ENCODE measurements around the gene MECR.

The MECR gene

GRCh38 chr1:29234471-29234870 is 3.7 kb upstream of the MECR start:
- peaks cover 74% of the 10 kb centered on the region for H3K27me3 ChIP-seq (replicated peaks; ENCODE audit: insufficient read depth, low read length)
- no peaks in the 10 kb centered on the region for H3K9me2 ChIP-seq (replicated peaks; ENCODE audit: insufficient read depth, low read length)
- H2AFZ ChIP-seq (ENCODE audit: low read length): no peak overlapping the region
- H3K9ac ChIP-seq (ENCODE audit: low read length): no peak overlapping the region
- no peak overlapping the region for H3K4me2 ChIP-seq (ENCODE audit: low read depth, low read length)
- DNase-seq: no peak
- H3K4me1 ChIP-seq (ENCODE audit: low read length): peaks cover 19% of the 10 kb centered on the region
- H3K27ac ChIP-seq (ENCODE audit: low read length): no peak overlapping the region
- no peak overlapping the region for H3K4me3 ChIP-seq (ENCODE audit: low read length)
- H3K9me3 ChIP-seq (replicated peaks; ENCODE audit: insufficient read depth, low read length): no peaks in the 10 kb centered on the region
- TF ChIP-seq CTCF (IDR thresholded peaks at IDR 0.05; ENCODE audit: low read length): no peak
- no peak for TF ChIP-seq EZH2phosphoT487 (IDR thresholded peaks at IDR 0.05; ENCODE audit: low read length)
- TF ChIP-seq EZH2 (optimal IDR thresholded peaks at IDR 0.05; ENCODE audit: low read depth, low read length): no peak
- H4K20me1 ChIP-seq (ENCODE audit: insufficient read depth, low read length): no peaks in the 10 kb centered on the region
- no peaks in the 10 kb centered on the region for H3K36me3 ChIP-seq (replicated peaks; ENCODE audit: insufficient read depth, low read length)
- peaks cover 12% of the 10 kb centered on the region for H3K79me2 ChIP-seq (ENCODE audit: low read length)
- 0 out of 2 replicates have a peak, but pooled peaks cover 2% of the 10 kb centered on the region for H3F3A ChIP-seq (ENCODE audit: insufficient read depth, low read length)

- Histone ChIP-seq H3K36me3 (replicated peaks; ENCODE audit: insufficient read depth, low read length) (no peaks in the 10 kb centered on the region), H3K9me2 (replicated peaks; ENCODE audit: insufficient read depth, low read length) (no peaks in the 10 kb centered on the region), H3K27me3 (replicated peaks; ENCODE audit: insufficient read depth, low read length) (peaks cover 66% of the 10 kb centered on the region), H3K9me3 (replicated peaks; ENCODE audit: insufficient read depth, low read length) (no peaks in the 10 kb centered on the region), H3K4me3 (ENCODE audit: low read length) (no peak overlapping the region), H3F3A (ENCODE audit: insufficient read depth, low read length) (0 out of 2 replicates have a peak, but pooled peaks cover 2% of the 10 kb centered on the region), H3K9ac (ENCODE audit: low read length) (no peak overlapping the region), H2AFZ (ENCODE audit: low read length) (no peak overlapping the region), H4K20me1 (ENCODE audit: insufficient read depth, low read length) (no peaks in the 10 kb centered on the region), H3K4me1 (ENCODE audit: low read length) (peaks cover 19% of the 10 kb centered on the region), H3K4me2 (ENCODE audit: low read depth, low read length) (no peak overlapping the region), H3K79me2 (ENCODE audit: low read length) (peaks cover 17% of the 10 kb centered on the region), H3K27ac (ENCODE audit: low read length) (no peak overlapping the region)
- no peak for DNase-seq
- TF ChIP-seq EZH2phosphoT487 (IDR thresholded peaks at IDR 0.05; ENCODE audit: low read length) (no peak), EZH2 (optimal IDR thresholded peaks at IDR 0.05; ENCODE audit: low read depth, low read length) (no peak), CTCF (IDR thresholded peaks at IDR 0.05; ENCODE audit: low read length) (no peak)
Measured at GRCh38 chr1:29233693-29234092, 3.0 kb upstream of the MECR start.

- H3F3A ChIP-seq (ENCODE audit: insufficient read depth, low read length): 0 out of 2 replicates have a peak, but pooled peaks cover 2% of the 10 kb centered on the region
- no peaks in the 10 kb centered on the region for H4K20me1 ChIP-seq (ENCODE audit: insufficient read depth, low read length)
- no peak overlapping the region for H3K27ac ChIP-seq (ENCODE audit: low read length)
- TF ChIP-seq EZH2phosphoT487 (IDR thresholded peaks at IDR 0.05; ENCODE audit: low read length) (no peak), EZH2 (optimal IDR thresholded peaks at IDR 0.05; ENCODE audit: low read depth, low read length) (no peak), CTCF (IDR thresholded peaks at IDR 0.05; ENCODE audit: low read length) (no peak)
- peaks cover 19% of the 10 kb centered on the region for H3K4me1 ChIP-seq (ENCODE audit: low read length)
- H3K9me3 ChIP-seq (replicated peaks; ENCODE audit: insufficient read depth, low read length): no peaks in the 10 kb centered on the region
- H3K4me2 ChIP-seq (ENCODE audit: low read depth, low read length): no peak overlapping the region
- H3K36me3 ChIP-seq (replicated peaks; ENCODE audit: insufficient read depth, low read length): no peaks in the 10 kb centered on the region
- H3K79me2 ChIP-seq (ENCODE audit: low read length): peaks cover 24% of the 10 kb centered on the region
- H3K9ac ChIP-seq (ENCODE audit: low read length): no peak overlapping the region
- H2AFZ ChIP-seq (ENCODE audit: low read length): no peak overlapping the region
- no peak for DNase-seq
- H3K4me3 ChIP-seq (ENCODE audit: low read length): no peak overlapping the region
- H3K9me2 ChIP-seq (replicated peaks; ENCODE audit: insufficient read depth, low read length): no peaks in the 10 kb centered on the region
- peaks cover 56% of the 10 kb centered on the region for H3K27me3 ChIP-seq (replicated peaks; ENCODE audit: insufficient read depth, low read length)
Measured at GRCh38 chr1:29232387-29232786, 1.7 kb upstream of the MECR start.
